DND-41 (cell line): Measurements from ENCODE around the gene ENO3.
"Not testable (repeated sequence)": the region's sequence is repeated elsewhere in the genome, so short reads cannot be mapped to it uniquely, and the experiment has no call there.

Experiments
- ATAC-seq: fragments of 200-7000 bp; cut with Tn5 transposase; 3 replicates; pipeline ENCODE4 v1.9.1; 2021; ENCODE audit warnings: low read depth; ENCODE audit not compliant: insufficient read depth
- DNase-seq: peaks from one replicate; pipeline ENCODE4 v3.0.0-alpha.2; 2020
- H2AFZ ChIP-seq: 2 replicates; pipeline ENCODE4 v1.6.0; 2012; ENCODE audit warnings: low read depth, low read length
- H3K27ac ChIP-seq: 2 replicates; pipeline ENCODE4 v1.5.1; 2012; ENCODE audit warnings: low read length, inconsistent platforms
- H3K27me3 ChIP-seq: fragments of 200-600 bp; sonication (generic); 2 replicates; pipeline ENCODE4 v1.6.0; 2012; ENCODE audit warnings: low read length, mild to moderate bottlenecking, inconsistent platforms; ENCODE audit not compliant: insufficient read depth, poor library complexity
- H3K36me3 ChIP-seq: 2 replicates; pipeline ENCODE4 v1.5.1; 2012; ENCODE audit warnings: low read length, inconsistent platforms; ENCODE audit not compliant: insufficient read depth
- H3K4me1 ChIP-seq: 2 replicates; pipeline ENCODE4 v1.5.1; 2012; ENCODE audit warnings: mild to moderate bottlenecking, low read length; ENCODE audit not compliant: insufficient read depth
- H3K4me2 ChIP-seq: 2 replicates; pipeline ENCODE4 v1.6.0; 2012; ENCODE audit warnings: mild to moderate bottlenecking, moderate library complexity, low read length, inconsistent platforms; ENCODE audit not compliant: insufficient read depth
- H3K4me3 ChIP-seq, 2 experiments: fragments of 200-600 bp in 1 of 2; shearing (Covaris generic) in 1 of 2; 2 replicates each; pipeline ENCODE4 v1.5.1; 2012 to 2016; ENCODE audit warnings: inconsistent platforms in 2 of 2, low read length in 2 of 2, mild to moderate bottlenecking in 2 of 2, low read depth in 1 of 2, moderate library complexity in 1 of 2
- H3K79me2 ChIP-seq: 2 replicates; pipeline ENCODE4 v1.6.0; 2012; ENCODE audit warnings: low read length, inconsistent platforms; ENCODE audit not compliant: insufficient read depth
- H3K9ac ChIP-seq: 2 replicates; pipeline ENCODE4 v1.6.0; 2012; ENCODE audit warnings: low read depth, mild to moderate bottlenecking, inconsistent platforms, low read length, moderate library complexity
- H3K9me3 ChIP-seq: 2 replicates; pipeline ENCODE4 v1.5.1; 2012; ENCODE audit warnings: low read length, moderate library complexity, mild to moderate bottlenecking, inconsistent platforms; ENCODE audit not compliant: insufficient read depth, severe bottlenecking
- H4K20me1 ChIP-seq: 2 replicates; pipeline ENCODE4 v1.6.0; 2012; ENCODE audit warnings: low read length; ENCODE audit not compliant: insufficient read depth
- CTCF ChIP-seq: IDR thresholded peaks from 2 replicates; pipeline ENCODE4 v1.5.1; 2012; ENCODE audit warnings: borderline replicate concordance, low read length, moderate library complexity, mild to moderate bottlenecking; ENCODE audit not compliant: poor library complexity, severe bottlenecking; ENCODE audit errors: extremely low read depth
- EZH2 ChIP-seq: IDR thresholded peaks from 3 replicates; pipeline ENCODE4 v1.6.1; 2012; ENCODE audit warnings: borderline replicate concordance, low read depth, mild to moderate bottlenecking, moderate library complexity, low read length, inconsistent platforms; ENCODE audit not compliant: severe bottlenecking

ENO3 gene

GRCh38 chr17:4903051-4903818 is 47.7 kb upstream of the ENO3 start, which contains the start of gene CHRNE:
CHRNE (minus strand) TSS chr17:4903098; CDS start chr17:4903063, 35 bp downstream.
- Histone ChIP-seq H2AFZ (peak within 1 kb of the TSS; percentile 51), H3K4me2 (peak within 1 kb of the TSS; percentile 46), H3K4me1 (peaks cover 20% of the 10 kb centered on the region), H3K36me3 (no peaks in the 10 kb centered on the region), H3K9ac (no peak within 1 kb of the TSS), H4K20me1 (no peaks in the 10 kb centered on the region; the same call in 1 of the 2 replicates), H3K9me3 (no peaks in the 10 kb centered on the region), H3K4me3 (no peak within 1 kb of the TSS), H3K27me3 (no peaks in the 10 kb centered on the region), H3K27ac (peak within 1 kb of the TSS; percentile 40), H3K79me2 (no peaks in the 10 kb centered on the region)
- peak; percentile 89 for TF ChIP-seq CTCF
- no peak for TF ChIP-seq EZH2
- DNase-seq: peak; percentile 82
- ATAC-seq: peak; percentile 83

- H3K27me3 ChIP-seq, H3K79me2 ChIP-seq, H3K9ac ChIP-seq, H4K20me1 ChIP-seq, H3K27ac ChIP-seq, H3K36me3 ChIP-seq, H3K9me3 ChIP-seq, ATAC-seq, H3K4me2 ChIP-seq, H2AFZ ChIP-seq, DNase-seq, H3K4me3 ChIP-seq: not testable (repeated sequence)
- H3K4me1 ChIP-seq: peaks cover 20% of the 10 kb centered on the region
These were observed 44.3 kb upstream of the ENO3 start for GRCh38 chr17:4906642-4907041.

- H4K20me1 ChIP-seq: no peaks in the 10 kb centered on the region
- peaks cover 8% of the 10 kb centered on the region for H3K4me1 ChIP-seq
- no peak for TF ChIP-seq CTCF
- no peak for TF ChIP-seq EZH2
- H3K9me3 ChIP-seq: no peaks in the 10 kb centered on the region
- DNase-seq (no peak), ATAC-seq (no peak)
- no peaks in the 10 kb centered on the region for H3K79me2 ChIP-seq
- H3K36me3 ChIP-seq: no peaks in the 10 kb centered on the region
- no peak overlapping the region for H3K27ac ChIP-seq
- H3K27me3 ChIP-seq: no peaks in the 10 kb centered on the region
- no peak overlapping the region for H2AFZ ChIP-seq
- H3K9ac ChIP-seq: no peak overlapping the region
- no peak overlapping the region for H3K4me3 ChIP-seq
- H3K4me2 ChIP-seq: no peak overlapping the region
These were observed 42.6 kb upstream of the ENO3 start for GRCh38 chr17:4908301-4908700.

- Histone ChIP-seq H3K27me3 (no peaks in the 10 kb centered on the region), H3K27ac (no peak overlapping the region), H2AFZ (no peak overlapping the region), H3K4me1 (peaks cover 2% of the 10 kb centered on the region), H3K36me3 (no peaks in the 10 kb centered on the region), H3K79me2 (no peaks in the 10 kb centered on the region), H3K9ac (no peak overlapping the region), H3K4me3 (no peak overlapping the region), H3K4me2 (no peak overlapping the region), H4K20me1 (no peaks in the 10 kb centered on the region), H3K9me3 (no peaks in the 10 kb centered on the region)
- TF ChIP-seq EZH2 (no peak), CTCF (peak; percentile 57)
- peak; percentile 85 for ATAC-seq
- peak; percentile 61 for DNase-seq
These were observed 42.0 kb upstream of the ENO3 start for GRCh38 chr17:4908711-4909496.
